CMK (cell line): ENCODE data around the gene RHOU.
"Not testable (repeated sequence)": the region's sequence is repeated elsewhere in the genome, so short reads cannot be mapped to it uniquely, and the experiment has no call there.

Experiments used
- DNase-seq: peaks from one replicate; pipeline ENCODE4 v3.0.0-alpha.2; 2010; ENCODE audit warnings: low read depth

Gene RHOU

DNA sequence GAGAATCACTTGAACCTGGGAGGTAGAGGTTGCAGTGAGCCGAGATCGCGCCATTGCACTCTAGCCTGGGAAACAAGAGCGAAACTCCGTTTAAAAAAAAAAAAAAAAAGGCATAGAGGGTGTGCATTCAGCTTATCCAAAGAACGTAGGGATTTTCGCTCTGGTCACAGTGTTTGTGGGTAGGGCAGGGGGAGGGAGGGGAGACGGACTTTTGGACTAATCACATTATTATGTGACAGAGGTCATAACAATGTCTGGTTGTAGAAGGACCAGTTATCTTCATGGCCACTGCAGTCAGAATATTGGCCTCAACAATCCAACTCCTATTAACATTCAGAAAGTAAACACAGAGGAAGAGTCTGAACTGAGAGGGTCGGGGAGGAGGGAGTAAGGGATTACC is 25.7 kb downstream of the RHOU start:
- DNase-seq: no peak

- DNase-seq: no peak
Measured at GRCh38 chr1:228763561-228763960, 28.3 kb downstream of the RHOU start.

DNA sequence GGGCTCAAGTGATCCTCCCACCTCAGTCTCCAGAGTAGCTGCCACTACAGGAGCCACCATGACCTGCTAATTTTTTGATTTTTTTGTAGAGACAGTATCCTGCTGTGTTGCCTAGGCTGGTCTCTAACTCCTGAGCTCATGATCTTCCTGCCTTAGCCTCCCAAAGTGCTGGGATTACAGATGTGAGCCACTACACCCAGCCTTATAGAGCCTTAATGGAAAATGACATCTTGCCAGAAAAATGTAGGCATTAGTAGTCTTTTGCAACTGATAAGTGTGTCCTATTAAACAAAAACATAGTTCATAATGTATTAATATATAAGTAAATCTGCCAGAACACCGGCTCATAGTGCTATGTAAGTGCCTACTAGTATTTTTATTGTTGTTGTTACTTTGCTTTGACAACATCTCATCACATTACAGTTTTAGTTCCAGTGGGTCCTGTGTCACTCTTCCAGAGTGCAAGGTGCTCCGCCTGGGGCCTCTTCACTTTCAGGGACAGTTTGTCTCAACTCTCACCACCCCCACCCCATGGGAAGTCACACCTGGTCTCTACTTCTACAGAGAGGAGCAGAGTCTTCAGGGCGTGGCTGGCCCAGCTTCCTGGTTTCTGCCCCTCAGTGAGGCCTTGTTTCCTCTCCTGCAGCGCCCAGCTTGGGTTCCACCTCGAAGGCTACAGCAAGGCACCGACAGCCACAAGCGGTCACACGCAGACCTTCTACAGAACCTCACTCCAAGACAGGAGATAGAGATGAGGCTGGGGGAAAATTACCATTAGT is 30.1 kb downstream of the RHOU start:
- DNase-seq: no peak

GRCh38 chr1:228766788-228767187 is 31.5 kb downstream of the RHOU start:
- DNase-seq: no peak

- no peak for DNase-seq
Measured at GRCh38 chr1:228767636-228768354, 32.5 kb downstream of the RHOU start.

GRCh38 chr1:228768355-228769000 is 33.2 kb downstream of the RHOU start:
- DNase-seq: no peak

DNA sequence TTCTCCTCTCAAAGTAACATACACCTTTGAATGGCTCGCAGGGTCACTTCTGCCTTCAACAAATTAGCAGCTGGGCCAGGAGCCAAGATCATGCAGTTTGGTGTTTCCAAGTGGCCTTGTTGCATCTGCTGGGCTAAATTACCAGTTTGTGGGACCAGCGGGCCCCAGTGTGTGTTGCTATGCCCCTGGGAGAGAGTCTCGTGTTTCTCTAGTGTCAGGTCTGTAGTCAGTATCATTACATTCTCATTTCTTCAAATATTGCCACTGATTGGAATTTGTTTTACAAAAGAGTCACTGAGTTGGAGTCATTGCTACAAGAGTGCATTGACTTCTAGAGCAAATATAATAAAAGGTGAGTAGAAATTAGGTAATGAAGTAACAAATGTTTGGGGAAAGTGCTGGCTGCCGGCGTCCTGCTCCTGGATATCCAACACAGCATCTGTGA is 35.5 kb downstream of the RHOU start:
- DNase-seq: no peak

GRCh38 chr1:228772516-228773212 is 37.4 kb downstream of the RHOU start:
- DNase-seq: no peak

GRCh38 chr1:228775946-228776345 is 40.7 kb downstream of the RHOU start:
- not testable (repeated sequence) for DNase-seq

DNA sequence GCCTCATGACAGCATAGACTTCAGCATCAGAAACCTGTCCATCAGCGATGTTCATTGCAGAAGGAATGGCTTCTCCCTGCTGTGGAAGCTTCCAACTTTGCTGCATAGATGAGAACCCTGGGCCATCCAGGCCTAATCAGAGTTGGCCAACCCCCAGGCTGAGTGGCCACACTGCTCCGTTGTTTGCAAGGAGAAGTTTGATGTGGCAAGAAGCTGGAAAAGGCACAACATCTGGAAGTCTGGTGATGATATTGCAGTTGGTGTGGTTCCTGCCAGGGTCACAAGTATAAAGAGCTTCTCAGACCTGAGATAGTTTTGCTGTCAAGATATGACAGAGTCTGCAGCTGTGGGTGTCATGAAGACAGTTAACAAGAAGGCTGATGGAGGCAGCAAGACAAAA is 41.2 kb downstream of the RHOU start:
- no peak for DNase-seq

- DNase-seq: no peak
Measured at GRCh38 chr1:228777236-228777635, 42.0 kb downstream of the RHOU start.

- DNase-seq: no peak
Measured at GRCh38 chr1:228778026-228778425, 42.7 kb downstream of the RHOU start.

GRCh38 chr1:228778466-228778865 is 43.2 kb downstream of the RHOU start:
- no peak for DNase-seq

- DNase-seq: no peak
Measured at GRCh38 chr1:228778961-228779360, 43.7 kb downstream of the RHOU start.

DNA sequence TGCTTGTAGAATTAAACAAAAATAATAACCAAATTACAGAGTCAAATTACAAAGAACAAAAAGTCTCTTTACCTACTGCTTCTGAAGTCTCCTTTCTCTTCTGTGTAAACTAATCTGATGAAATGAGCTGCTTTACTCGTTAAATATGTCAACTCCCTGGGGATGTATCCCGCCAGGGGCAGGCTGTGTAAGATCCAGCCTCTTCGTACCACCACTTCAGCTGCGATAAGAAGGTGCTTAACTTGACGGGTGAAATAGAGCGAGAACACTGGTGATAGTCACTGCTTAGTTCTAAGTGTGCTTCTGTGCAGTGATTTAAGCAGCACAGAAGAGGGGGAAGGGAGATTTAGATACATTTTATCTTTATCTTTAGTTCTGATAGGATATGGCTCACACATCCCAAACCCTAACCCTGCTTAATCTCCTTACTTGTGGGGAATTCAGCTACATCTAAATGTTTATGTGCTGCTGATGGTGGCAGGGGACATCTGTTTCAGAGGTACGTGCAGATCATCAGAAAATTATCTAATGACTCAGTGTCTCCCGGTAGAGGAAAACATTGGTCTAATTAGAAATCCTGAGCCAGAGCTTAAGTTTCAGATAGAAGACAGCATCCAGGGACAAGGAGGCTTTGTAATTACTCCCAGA is 46.0 kb downstream of the RHOU start:
- no peak for DNase-seq

GRCh38 chr1:228781809-228782661 is 46.8 kb downstream of the RHOU start:
- DNase-seq: no peak

DNA sequence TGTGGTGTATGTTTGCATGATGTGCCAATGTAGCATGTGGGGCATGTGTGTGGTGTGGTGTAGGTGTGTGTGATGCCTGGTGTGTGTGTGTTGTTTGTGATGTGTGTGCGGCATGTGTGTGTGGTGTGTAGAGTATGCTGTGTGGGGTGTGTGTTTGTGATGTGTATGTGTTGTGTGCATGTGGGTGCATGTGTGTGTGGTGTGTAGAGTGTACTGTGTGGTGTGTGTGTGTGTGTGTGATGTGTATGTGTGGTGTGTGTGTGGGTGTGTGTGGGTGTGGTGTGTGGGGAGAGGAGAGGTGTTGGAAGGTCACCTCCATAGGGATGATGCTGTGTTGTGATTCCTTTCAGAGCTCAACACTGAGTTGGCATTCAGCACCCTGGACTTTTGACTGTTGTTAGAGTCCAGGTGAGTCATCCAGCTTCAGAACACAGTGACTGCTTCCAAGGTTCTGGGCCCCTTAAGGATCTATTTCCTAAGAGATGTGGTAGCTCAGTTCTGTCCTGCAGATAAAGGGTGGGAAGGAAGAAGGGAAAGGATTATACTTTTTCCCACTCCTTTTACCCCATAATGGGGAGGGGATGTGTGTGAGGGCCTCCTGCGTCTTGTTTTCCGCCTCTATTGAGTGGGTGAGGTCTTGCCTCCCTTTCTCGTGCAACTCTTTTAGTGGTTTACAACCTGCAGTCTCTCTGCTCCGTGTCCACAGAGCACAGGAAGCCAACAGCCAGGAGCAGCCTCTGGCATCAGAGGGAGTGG is 47.6 kb downstream of the RHOU start:
- no peak for DNase-seq

- DNase-seq: no peak
Measured at GRCh38 chr1:228783418-228784040, 48.2 kb downstream of the RHOU start.

GRCh38 chr1:228784181-228784580 is 48.9 kb downstream of the RHOU start:
- no peak for DNase-seq
